Measurements from ENCODE around the gene LIN37.

Gene LIN37

DNA sequence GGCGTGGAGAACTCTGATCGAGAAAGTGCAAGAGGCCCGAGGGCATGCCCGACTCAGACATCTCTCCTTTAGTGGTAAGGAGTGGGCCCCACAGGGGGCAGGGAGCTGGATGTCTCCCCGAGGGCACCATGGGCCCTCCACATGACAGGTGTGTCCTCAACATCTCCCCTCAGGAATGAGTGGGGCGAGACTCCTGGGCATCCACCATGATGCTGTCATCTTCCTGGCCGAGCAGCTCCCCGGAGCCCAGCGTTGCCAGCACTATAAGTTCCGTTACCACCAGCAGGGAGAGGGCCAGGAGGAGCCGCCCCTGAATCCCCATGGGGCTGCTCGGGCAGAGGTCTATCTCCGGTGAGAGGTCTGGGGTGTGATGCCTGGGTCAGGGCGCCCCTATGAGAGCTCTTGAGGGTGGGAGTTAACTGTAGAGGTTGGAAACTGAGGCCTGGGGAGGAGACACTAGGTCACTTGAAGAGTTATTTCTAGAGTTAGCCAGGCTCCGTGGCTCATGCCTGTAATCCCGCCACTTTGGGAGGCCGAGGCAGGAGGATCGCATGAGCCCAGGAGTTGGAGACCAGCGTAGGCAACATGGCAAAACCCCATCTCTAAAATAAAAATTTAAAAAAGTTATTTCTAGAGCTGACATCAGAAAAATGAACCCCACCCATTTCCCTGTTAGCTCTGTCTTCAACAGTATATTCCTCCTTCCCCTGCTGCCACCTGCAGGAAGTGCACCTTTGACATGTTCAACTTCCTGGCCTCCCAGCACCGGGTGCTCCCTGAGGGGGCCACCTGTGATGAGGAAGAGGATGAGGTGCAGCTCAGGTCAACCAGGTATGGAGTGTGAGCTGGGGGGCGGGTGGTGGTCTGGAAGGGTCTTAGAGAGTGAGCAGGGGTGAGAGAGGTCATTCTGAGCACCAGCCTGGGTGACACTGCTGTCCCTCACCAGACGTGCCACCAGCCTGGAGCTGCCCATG lies 11.2 kb upstream of the LIN37 start:
- no peak for DNase-seq

DNA sequence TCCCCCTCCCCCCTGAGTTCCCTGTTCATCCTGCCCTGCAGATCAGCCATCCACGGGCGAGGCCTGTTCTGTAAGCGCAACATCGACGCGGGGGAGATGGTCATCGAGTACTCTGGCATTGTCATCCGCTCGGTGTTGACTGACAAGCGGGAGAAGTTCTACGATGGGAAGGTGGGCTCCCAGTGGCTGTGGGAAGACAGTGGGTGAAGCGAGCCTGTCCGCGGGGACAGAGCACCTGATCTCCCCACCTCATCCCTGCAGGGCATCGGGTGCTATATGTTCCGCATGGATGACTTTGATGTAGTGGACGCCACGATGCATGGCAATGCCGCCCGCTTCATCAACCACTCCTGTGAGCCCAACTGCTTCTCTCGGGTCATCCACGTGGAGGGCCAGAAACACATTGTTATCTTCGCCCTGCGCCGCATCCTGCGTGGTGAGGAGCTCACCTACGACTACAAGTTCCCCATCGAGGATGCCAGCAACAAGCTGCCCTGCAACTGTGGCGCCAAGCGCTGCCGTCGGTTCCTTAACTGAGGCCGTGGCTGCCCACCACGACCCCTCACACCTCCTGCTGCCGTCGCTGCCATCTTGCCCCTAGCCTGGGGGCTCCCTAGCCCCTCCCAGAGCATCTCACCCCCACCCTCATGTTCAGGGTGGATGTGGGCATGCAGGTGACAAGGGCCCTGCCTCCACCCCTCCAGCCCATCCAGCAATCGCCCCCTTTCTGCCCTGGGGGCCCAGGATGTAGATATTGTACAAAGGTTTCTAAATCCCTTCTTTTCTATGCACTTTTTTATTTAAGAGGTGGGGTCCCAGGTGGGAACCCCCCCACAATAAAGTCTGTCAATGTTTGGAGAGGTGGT lies 10.1 kb upstream of the LIN37 start:
- DNase-seq: no peak

DNA sequence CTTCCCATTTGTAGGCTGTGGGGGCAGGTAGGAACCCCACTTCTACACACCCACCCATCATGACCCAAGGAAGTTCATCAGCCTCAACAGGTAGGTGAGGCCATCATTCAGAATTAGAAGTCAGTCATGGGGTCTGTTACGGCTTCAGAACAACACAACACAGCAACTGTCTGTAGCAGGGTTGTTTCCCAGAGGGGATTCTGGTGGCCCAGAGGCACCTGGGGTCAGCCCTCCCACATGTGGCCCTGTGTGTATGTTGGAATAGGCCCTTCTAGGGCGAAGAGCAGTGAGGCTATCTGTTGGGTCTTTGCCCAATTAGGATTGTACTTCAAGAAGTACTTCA lies 9.5 kb upstream of the LIN37 start:
- DNase-seq: no peak

DNA sequence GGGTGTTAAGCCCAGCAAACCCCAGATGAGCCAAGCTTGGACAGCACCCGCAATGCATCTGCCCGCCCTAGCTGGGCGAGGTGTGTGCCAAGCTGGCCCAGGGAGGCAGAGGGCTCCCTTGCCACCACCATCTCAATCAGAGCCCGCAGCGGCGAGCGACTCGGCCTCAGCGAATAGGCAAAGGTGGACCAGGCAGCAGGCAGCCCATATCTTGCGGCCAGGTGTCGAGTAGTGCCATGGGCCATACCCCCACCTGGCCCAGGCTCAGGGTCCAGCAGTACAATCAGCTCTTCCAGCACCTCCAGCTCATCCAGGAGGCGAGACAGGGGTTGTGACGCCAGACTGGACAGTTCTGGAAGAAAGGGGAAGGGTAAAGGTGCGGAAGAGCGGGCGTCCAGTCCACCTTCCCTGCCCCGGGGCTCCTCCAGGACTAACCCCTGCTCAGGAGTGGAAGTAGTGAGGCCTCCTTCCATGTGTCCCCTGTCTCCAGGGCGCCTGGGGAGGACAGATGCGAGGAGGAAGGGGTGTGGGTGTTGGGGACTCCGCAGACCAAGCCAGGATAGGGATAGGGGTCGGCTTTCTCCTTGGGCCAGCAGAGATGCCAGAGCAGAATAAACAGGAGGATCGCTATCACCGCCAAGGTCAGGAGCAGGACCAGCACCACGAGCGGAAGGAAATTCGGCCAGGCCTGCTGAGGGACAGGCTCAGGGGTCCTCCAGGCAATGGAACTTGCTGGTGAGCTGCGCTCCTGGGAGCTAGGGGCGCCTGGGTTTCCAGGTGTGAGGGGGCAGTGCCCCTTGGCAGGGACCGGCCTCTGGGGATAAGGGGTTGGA lies 8.9 kb upstream of the LIN37 start:
- DNase-seq: no peak

DNA sequence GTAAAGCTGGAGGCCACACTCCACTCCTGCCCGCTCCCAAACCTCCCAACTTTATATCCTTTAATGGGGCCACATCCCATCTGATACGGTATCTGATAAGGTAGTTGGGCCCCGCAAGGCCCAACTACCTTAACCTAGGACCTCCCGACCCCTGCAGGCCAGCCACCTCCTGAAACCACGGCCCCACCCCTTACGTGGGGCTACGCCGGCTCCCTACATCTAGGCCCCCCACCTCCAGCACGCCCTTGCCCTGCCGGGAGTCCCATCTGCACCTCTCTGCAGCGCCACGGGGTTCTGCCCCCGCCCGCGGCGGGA lies 8.3 kb upstream of the LIN37 start:
- DNase-seq: no peak

DNA sequence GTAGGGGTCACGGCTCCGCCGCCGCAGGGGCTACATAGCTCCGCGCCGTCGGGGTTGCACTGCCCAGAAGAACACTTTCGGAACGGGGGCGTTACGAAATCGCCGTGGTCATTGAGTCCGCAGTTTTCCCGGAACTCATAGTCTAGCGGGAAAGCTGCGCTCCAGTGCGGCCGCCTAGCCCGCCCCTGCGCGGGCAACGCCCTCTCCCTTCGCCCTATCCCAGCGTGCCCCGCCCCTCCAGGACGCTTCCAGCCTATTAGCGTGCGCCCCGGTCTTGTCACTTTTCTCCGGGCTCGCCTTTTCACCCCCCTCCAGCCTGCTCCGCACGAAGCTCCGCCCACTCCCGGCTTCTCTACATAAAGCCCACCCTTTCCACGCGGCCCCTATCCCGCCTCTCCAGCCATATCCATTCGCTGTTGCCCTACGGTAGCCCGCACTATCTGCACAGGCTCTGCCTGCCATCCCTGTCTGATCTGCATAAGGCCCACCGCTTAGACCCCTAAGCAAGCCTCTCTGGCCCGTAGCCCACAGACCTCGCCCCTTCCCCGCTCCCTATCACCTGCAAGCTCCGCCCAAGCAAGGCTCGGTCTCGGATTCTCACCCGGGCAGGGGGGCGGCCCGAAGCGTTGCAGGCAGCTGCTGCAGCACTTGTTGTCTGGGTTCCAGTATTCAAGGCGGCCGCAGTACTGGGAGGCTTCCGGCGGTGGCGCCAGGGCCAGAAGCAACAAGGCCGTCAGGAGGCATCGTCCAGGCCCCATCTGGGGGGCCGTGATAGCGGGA lies 7.8 kb upstream of the LIN37 start:
- DNase-seq: peak; percentile 94

DNA sequence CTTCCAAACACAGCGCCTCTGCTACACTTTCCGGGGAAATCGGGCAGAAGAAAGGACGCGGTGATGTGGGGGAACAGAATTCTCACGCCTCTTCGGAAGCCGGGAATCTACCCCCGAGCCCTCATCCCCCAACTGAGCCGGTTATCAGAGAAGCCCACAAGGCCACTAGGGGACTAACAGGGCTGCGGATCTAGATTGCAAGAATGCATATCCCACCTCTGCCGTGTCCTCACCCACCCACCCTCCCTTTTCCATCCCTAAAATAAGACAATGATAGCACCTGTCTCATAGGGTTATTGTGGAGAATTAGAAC lies 7.2 kb upstream of the LIN37 start:
- DNase-seq: no peak

DNA sequence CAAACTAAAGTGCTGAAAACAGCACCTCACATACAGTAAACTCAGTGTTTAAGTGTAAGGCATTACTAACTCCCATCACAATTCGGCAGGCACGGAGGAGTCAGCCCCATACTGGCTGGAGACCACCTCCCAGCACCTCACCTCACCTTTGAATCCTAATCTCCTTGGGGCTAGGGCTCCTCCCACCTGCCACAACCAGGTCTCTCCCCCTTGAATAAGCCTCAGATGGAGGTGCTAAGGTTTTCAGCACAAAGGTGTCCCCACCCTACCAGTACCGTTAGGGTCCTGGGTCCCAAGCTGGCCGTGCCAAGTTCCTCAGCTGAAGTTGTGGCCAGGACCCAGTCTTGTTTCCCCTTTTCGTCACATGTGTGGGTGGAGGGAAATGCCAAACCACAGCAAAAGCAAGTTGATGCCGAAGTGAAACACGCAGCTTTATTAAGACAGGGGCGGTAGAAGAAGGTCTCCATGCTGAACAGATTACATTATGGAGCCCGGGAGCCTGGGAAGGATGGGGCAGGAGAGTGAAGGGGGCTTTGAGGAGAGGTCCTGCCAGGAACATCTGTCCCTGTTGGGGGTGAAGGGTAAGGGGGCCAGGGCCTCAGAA lies 6.2 kb upstream of the LIN37 start, which contains the start of gene IGFLR1:
Gene IGFLR1, minus strand, starts transcription at position 332 of the 604 bp plus-strand sequence. CDS start 1,272 bp downstream, outside the sequence.
- DNase-seq: peak; percentile 41

DNA sequence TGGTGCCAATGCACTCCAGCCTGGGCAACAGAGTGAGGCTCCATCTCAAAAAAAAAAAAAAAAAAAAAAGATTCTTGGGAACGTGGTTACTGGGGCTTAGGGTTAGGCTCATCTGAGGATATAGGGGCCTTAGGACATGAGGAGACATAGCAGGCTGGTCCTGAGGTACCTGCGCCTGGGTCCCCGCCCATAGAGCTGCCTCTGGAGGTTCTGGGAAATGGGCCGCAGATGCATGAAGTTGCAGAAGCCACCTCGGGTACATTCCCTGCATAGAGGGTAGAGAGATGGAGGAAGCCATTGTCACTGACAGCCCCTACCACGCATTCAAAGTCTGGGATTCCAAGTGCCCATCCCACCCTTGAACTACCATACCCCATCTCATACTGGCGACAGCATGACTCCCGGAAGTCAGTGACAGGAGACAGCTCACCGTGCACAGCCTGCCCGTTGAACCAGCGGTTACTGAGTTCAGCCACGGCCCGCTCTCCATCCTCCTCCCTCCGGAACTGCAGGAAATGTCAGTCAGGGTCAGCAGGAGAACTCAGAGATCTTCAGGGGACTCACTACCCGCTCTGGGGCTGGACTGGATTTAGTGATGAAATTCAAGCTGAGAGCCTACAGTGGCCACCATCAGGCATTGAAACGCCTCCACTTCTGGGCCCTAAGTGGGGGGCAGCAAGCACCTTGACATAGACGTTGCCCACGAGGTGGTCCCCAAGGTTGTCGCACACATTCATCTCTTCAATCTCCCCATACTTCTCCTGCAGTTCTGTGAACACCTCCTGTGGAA lies 4.5 kb upstream of the LIN37 start:
- no peak for DNase-seq

DNA sequence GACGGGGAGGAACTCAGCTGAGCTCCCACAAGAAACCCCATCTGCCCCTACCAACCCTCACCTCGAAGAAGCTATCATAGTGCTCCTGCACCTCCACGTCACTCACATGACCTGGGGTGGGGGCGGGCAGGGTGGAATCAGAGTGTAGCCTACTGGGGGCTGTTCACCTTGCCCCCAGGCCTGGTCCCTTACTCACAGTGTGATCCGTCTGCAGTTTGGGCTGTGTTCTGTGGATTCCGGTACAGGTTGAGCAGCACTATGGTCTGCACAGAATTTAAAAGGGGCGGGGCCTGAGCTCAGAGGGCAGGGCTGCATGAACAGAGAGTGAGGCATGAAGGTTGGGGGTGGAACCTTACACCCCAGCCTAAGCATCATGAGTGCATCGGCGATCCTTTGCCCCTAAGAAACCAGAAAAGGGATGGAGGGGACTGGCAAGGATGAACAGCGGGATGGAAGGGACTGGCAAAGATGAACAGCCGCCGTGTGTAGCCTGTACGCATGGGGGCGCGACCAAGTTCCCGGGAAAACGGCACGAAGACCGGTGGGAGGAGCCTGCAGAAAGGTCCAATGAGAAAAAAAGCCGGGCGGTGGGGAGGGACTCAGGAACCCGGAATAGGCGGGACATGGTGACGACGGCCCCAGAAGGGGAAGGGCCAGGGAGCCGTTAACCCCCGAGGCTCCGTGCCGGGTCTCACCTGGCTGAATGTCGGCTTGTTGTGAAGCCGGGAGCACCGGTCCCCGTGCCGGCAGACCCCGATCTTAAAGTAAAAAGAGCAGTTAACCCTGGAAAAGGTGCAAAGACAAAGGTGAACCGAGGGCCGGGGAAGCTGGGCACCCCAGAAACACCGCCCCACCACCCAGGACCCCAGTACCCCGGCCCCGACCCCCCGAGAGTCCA lies 3.7 kb upstream of the LIN37 start:
- DNase-seq: peak; percentile 86

DNA sequence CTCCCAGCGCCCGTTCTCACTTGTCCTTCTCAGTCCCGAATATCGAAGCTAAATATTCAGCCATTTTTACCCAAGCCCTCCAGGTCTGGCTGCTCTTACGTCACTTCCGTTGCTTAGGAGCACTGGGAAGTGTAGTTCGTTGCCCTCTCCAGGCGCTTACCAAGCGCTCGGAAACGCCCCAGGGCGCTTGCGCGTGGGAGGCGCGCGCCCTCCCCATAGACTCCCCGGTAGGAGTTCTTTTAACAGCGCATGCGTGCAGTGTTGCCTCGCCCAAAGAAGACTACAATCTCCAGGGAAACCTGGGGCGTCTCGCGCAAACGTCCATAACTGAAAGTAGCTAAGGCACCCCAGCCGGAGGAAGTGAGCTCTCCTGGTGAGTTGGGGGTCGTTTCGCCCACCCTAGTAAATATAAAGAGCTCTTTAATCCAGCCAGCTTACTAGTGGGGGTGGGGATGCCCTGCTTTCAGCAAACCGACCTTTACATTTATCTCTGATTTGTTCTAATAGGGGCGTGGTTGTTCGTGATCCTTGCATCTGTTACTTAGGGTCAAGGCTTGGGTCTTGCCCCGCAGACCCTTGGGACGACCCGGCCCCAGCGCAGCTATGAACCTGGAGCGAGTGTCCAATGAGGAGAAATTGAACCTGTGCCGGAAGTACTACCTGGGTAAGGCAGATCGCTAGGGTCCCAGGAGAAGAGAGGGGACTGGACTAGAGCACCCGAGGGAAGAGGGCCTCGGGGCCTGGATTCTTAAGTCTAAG lies 2.9 kb upstream of the LIN37 start, which contains the start of the genes PSENEN and U2AF1L4:
Gene PSENEN, plus strand, starts transcription at position 324 of the 759 bp plus-strand sequence. Its CDS starts 280 bp downstream, at position 604.
Gene U2AF1L4, minus strand, starts transcription at position 91 of the 759 bp plus-strand sequence. Its CDS starts 27 bp downstream, at position 64.
- DNase-seq: peak; percentile 87

DNA sequence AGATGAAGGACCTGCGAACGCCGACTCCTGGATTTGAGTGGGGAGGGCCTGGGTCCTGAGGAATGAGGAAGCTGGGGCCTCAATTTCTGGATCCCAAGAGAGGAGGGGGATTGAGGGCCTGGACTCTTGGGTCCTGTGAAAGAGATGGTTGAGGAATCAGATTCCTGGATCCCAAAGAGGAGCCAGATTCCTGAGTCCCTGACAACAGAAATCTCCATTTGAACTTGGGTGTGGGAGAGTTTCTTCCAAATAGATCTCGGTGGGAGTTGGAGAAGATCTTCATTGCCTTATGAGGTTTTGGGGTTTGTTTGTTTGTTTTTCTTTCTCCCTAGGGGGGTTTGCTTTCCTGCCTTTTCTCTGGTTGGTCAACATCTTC lies 2.3 kb upstream of the LIN37 start:
- no peak for DNase-seq

DNA sequence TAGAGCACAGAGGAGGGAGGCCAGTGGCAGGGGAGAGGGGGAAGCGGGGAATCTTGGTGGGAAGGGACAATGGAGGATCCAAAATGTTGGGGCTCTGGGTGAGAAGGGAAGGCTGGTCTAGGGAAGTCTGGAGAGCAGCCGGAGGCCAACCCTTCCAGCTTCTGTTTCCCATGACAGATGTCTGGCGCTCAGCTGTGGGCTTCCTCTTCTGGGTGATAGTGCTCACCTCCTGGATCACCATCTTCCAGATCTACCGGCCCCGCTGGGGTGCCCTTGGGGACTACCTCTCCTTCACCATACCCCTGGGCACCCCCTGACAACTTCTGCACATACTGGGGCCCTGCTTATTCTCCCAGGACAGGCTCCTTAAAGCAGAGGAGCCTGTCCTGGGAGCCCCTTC lies 1.8 kb upstream of the LIN37 start:
- no peak for DNase-seq

DNA sequence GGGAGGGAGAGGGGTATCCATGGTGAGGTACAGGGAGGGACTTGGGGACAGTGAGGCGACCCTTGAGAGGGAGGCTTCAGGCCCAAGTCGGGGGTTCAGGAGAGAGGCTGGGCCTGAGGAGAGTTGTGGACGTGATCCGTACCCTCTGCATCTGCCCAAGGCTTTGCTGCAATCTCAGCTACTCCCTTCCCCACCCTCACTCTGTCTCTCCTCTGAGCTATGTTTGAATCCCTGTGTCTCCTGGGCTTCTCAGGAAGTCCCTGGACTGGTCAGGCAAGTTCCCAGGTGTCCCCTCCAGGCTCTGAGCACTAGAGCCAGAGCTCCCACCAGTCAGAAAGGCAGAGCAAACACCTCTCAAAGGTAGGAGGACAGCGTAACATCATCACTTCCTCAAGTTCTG lies 1.8 kb downstream of the LIN37 start:
- DNase-seq: no peak

DNA sequence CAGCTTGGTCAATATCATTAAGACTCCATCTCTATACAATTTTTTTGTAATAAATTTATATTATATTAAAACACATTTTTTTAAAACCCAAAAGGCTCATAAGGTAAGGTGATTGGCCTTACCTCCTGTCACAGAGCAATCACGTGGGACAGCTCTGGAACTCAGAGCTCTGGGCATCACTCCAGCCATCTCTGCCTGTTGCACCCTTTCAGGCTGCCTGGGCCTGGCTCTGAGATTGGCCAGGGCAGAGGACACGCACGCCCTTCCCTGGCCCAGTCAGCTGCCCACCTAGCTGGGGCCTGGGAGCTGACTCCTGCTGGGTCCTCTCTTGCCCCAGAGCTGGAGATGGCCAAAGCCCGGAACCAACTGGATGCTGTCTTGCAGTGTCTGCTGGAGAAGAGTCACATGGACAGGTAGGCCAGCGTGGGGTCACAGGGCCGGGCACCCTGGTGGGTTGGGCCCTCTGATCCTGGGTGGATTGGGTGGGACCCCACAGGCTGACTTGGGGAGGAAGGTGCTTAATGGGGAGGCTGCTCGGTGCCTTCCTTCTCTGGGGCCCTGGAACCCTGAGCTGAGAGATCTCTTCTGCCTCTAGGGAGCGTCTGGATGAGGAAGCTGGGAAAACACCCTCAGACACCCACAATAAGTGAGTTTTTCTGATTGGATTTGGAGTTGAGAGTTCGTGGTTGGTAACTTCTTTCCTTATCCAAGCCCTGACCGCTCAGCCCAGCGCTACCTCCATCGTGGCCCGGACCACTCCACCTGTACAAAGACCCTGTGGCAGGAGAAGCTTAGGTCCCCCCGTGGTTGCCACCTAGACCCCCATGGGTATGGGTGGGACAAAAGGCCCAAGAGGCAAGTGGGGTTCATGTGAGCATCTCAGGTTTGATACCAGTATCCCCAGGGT lies 3.7 kb downstream of the LIN37 start:
- no peak for DNase-seq

DNA sequence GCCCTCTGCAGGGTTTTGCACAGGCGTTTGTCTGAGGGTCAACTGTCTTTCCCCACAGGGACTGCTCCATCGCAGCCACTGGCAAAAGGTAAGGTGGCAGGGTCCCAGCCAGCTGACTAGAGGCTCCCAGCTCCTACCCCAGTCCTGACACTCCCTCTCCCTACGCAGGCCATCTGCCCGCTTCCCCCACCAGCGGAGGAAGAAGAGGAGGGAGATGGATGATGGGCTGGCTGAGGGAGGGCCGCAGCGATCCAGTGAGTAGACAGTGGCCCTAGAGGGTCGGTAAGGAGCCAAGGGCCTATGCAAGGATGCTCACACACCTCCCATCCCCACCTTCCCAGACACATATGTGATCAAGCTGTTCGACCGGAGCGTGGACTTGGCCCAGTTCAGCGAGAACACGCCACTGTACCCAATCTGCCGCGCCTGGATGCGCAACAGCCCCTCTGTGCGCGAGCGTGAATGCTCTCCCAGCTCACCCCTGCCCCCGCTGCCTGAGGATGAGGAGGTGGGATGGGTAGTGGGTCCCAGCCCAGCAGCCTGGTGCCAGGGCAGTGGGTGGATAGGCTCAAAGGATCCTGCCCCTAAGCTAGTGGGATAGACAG lies 4.5 kb downstream of the LIN37 start:
- DNase-seq: no peak

DNA sequence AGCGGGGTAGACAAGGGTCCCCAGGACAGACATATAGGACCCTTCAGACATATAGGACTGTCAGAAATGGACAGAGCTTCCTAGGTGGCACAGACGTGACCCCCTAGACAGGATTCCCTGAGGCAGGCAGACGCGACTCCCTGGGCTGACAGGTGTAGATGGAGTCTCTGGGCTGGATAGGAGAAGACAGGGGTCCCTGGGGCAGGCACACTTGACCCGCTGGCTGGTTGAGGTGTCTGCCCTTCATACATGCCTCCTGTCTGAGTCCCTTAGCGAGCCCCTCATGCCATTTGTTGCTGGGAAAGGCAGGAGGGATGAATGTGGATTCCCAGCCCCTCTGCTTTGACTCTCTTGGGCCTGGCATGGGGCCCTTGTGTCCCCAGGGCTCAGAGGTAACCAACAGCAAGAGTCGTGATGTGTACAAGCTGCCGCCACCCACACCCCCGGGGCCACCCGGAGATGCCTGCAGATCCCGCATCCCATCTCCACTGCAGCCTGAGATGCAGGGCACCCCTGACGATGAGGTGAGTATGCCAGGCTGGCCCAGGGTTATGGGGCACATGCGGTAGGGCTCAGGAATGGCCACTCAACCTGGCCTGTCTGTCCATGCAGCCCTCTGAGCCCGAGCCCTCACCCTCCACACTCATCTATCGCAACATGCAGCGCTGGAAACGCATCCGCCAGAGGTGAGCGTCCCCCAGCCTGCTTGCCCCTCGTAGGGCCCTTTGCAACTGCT lies 5.4 kb downstream of the LIN37 start:
- no peak for DNase-seq
